Hematopoietic multipotent progenitor cell treated with erythropoietin and hydrocortisone succinate and interleukin-3 and kit ligand, for 6 days (in vitro differentiated cells): Measurements from ENCODE around the gene ORC5.
"Not testable (repeated sequence)": the region's sequence is repeated elsewhere in the genome, so short reads cannot be mapped to it uniquely, and the experiment has no call there.

Source experiments
- DNase-seq: peaks from one replicate; pipeline ENCODE4 v3.0.0-alpha.2; 2015

The ORC5 gene

GRCh38 chr7:104179178-104179577, 28.6 kb downstream of the ORC5 start:
- peak; percentile 41 for DNase-seq

- not testable (repeated sequence) for DNase-seq
Observed at GRCh38 chr7:104177565-104178083, 30.2 kb downstream of the ORC5 start.

- DNase-seq, result no peak
Observed at GRCh38 chr7:104176332-104176731, 31.5 kb downstream of the ORC5 start.

- DNase-seq, result peak; percentile 8
Observed at GRCh38 chr7:104175361-104175984, 32.3 kb downstream of the ORC5 start.

- peak; percentile 62 for DNase-seq
Observed at GRCh38 chr7:104174798-104175197, 33.0 kb downstream of the ORC5 start.

- no peak for DNase-seq
Observed at GRCh38 chr7:104162081-104162480, 45.7 kb downstream of the ORC5 start.

- DNase-seq, result no peak
Observed at GRCh38 chr7:104161244-104161643, 46.6 kb downstream of the ORC5 start.

GRCh38 chr7:104160375-104160774, 47.4 kb downstream of the ORC5 start:
- peak; percentile 59 for DNase-seq

- DNase-seq, result peak; percentile 64
Observed at GRCh38 chr7:104156842-104157277, 51.0 kb downstream of the ORC5 start.

GRCh38 chr7:104153287-104153686, 54.5 kb downstream of the ORC5 start:
- DNase-seq, result no peak

- DNase-seq, result no peak
Observed at GRCh38 chr7:104152468-104152867, 55.3 kb downstream of the ORC5 start.

- peak; percentile 4 for DNase-seq
Observed at GRCh38 chr7:104150470-104150869, 57.3 kb downstream of the ORC5 start.

- DNase-seq, result no peak
Observed at GRCh38 chr7:104149822-104150221, 58.0 kb downstream of the ORC5 start.

GRCh38 chr7:104142147-104142546, 65.7 kb downstream of the ORC5 start:
- DNase-seq, result no peak

GRCh38 chr7:104137971-104138370, 69.8 kb downstream of the ORC5 start:
- no peak for DNase-seq

- no peak for DNase-seq
Observed at GRCh38 chr7:104137511-104137910, 70.3 kb downstream of the ORC5 start.

GRCh38 chr7:104136981-104137380, 70.8 kb downstream of the ORC5 start:
- DNase-seq, result no peak

- no peak for DNase-seq
Observed at GRCh38 chr7:104136561-104136960, 71.3 kb downstream of the ORC5 start.

- DNase-seq, result no peak
Observed at GRCh38 chr7:104135760-104136558, 71.9 kb downstream of the ORC5 start.

- DNase-seq, result no peak
Observed at GRCh38 chr7:104133238-104133637, 74.6 kb downstream of the ORC5 start.

- DNase-seq, result no peak
Observed at GRCh38 chr7:104130726-104131125, 77.1 kb downstream of the ORC5 start.

- no peak for DNase-seq
Observed at GRCh38 chr7:104127204-104127603, 80.6 kb downstream of the ORC5 start.

- DNase-seq, result no peak
Observed at GRCh38 chr7:104126411-104126841, 81.4 kb downstream of the ORC5 start.

- no peak for DNase-seq
Observed at GRCh38 chr7:104124893-104125477, 82.8 kb downstream of the ORC5 start.
